CD4-positive, CD25-positive, alpha-beta regulatory T cell (primary cell): ENCODE data around the gene HOXD8. TPM values are rescaled to one million over a fixed set of nuclear protein-coding genes. Genes with fewer than 3 reads are reported as not detected.
A peak's percentile ranks its signal among the peaks of the same experiment; 100 is the strongest.

ENCODE experiments used
- ATAC-seq, 2 donors: fragments of 150-1000 bp; cut with Tn5 transposase; one replicate each; pipeline ENCODE4 v1.10.0; 2021; ENCODE audit warnings: low read depth in 2 of 2, moderate number of reproducible peaks in 2 of 2, moderate library complexity in 1 of 2
- DNase-seq, 3 donors: peaks; one replicate each; pipeline versions ENCODE4 v3.0.0 to v3.0.0-alpha.2; 2012 to 2022; ENCODE audit warnings: mixed read lengths in 1 of 3
- H3K27ac ChIP-seq: one replicate; pipeline ENCODE4 v1.7.0; 2013; ENCODE audit warnings: mild to moderate bottlenecking, low read length; ENCODE audit not compliant: insufficient read depth, poor library complexity, severe bottlenecking
- H3K27me3 ChIP-seq: one replicate; pipeline ENCODE4 v1.7.0; 2013; ENCODE audit warnings: low read length; ENCODE audit not compliant: control insufficient read depth, insufficient read depth
- H3K36me3 ChIP-seq: one replicate; pipeline ENCODE4 v1.7.0; 2013; ENCODE audit warnings: mild to moderate bottlenecking, low read length, moderate library complexity; ENCODE audit not compliant: control insufficient read depth, insufficient read depth
- H3K4me1 ChIP-seq: 2 replicates; pipeline ENCODE4 v1.7.0; 2013; ENCODE audit warnings: mild to moderate bottlenecking, low read length; ENCODE audit not compliant: insufficient read depth, control insufficient read depth, poor library complexity, severe bottlenecking
- H3K4me3 ChIP-seq: one replicate; pipeline ENCODE4 v1.7.0; 2013; ENCODE audit warnings: low read depth, mild to moderate bottlenecking, low read length, moderate library complexity
- H3K9me3 ChIP-seq, 2 experiments: 1 replicate in 1 of 2; 2 replicates in 1 of 2; pipeline ENCODE4 v1.7.0; 2013; ENCODE audit warnings: low read length in 2 of 2, mild to moderate bottlenecking in 1 of 2, moderate library complexity in 1 of 2; ENCODE audit not compliant: control insufficient read depth in 2 of 2
- H3K27ac Mint-ChIP-seq, 3 donors: one replicate each; pipeline ENCODE4 v1.8.0; 2020 to 2022; ENCODE audit warnings: mild to moderate bottlenecking in 3 of 3, mixed read lengths in 3 of 3, moderate library complexity in 2 of 3
- H3K27me3 Mint-ChIP-seq: one replicate; pipeline ENCODE4 v1.8.0; 2022; ENCODE audit warnings: mild to moderate bottlenecking, mixed read lengths
- H3K36me3 Mint-ChIP-seq: one replicate; pipeline ENCODE4 v1.8.0; 2020; ENCODE audit warnings: mixed read lengths
- H3K4me1 Mint-ChIP-seq, 4 donors: one replicate each; pipeline ENCODE4 v1.8.0; 2020 to 2022; ENCODE audit warnings: mixed read lengths in 4 of 4, mild to moderate bottlenecking in 1 of 4
- H3K4me3 Mint-ChIP-seq, 4 donors: one replicate each; pipeline ENCODE4 v1.8.0; 2020 to 2022; ENCODE audit warnings: mild to moderate bottlenecking in 4 of 4, mixed read lengths in 4 of 4, moderate library complexity in 3 of 4
- H3K9me3 Mint-ChIP-seq, 7 donors: one replicate each; pipeline ENCODE4 v1.8.0; 2020 to 2022; ENCODE audit warnings: mixed read lengths in 7 of 7, mild to moderate bottlenecking in 3 of 7, moderate library complexity in 2 of 7
- polyA plus RNA-seq, 4 donors: library from polyadenylated mRNA; unstranded; fragments of 300-500 nt; fragmentation: Illumina TruSeq; gene quantifications; one replicate each; pipeline ENCODE4 v1.2.3, GENCODE V29; 2021
- total RNA-seq: library from RNA; stranded (reverse); gene quantifications from one replicate; pipeline ENCODE4 v1.2.3, GENCODE V29; 2022

HOXD8 gene
- total and polyA plus RNA-seq, 5 donors from 2014 or later, result not detected

DNA sequence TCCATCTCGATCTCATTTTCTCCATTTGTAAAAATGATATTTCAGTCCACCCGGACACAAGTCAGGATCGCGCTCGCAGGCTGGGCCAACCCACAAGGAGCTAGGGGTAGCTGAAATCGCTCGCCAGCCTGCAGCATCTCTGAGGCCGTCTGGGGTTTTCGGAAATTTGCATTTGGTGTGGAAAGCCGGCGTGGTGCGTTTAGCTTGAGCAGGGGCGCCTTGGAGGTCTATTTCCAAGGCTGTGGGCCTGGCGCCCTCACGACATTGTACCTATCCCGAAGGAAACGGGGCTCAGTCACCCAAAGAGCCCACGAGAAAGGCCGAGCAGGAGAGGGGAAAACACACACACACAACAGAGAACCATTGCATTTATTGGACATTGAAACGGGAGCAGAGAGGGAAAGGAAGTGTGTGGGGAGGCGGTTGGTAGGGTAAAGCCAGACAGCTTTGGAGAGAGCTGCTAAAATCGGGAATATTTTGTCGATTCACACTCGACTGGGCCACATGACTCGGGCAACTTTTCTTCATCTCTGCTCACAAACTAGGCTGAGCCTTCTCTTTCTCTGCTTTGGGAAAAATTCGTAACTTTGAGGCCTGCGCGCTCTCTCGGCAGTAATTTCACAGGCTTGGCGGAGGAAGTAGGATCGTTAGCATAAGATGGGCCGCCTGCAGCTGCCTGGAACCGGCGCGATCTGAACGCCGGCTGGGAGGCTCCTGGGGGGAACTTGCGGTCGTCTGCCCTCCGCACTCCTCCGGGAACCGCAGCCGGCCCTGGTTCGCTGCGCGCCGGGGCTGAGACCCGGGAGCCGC lies 1.1 kb upstream of the HOXD8 start:
- Histone ChIP-seq H3K9me3 (peaks cover 4 to 7% of the 10 kb centered on the region in 2 experiments), H3K27me3 (peaks cover 57% of the 10 kb centered on the region), H3K4me1 (peaks cover 39% of the 10 kb centered on the region), H3K27ac (no peak overlapping the region), H3K4me3 (no peak overlapping the region), H3K36me3 (no peaks in the 10 kb centered on the region)
- ATAC-seq (no peak), DNase-seq (no peak)
- Mint-ChIP-seq H3K4me1 (peaks cover 11 to 48% (median 28%) of the 10 kb centered on the region in 4 donors), H3K27ac (peak overlapping the region in 2 of 3 donors; percentile 32 to 73), H3K36me3 (no peaks in the 10 kb centered on the region), H3K4me3 (peak overlapping the region in 3 of 4 donors; percentile 72 to 85 (median 74)), H3K9me3 (peaks cover 0 to 20% (median 2%) of the 10 kb centered on the region in 7 donors), H3K27me3 (peaks cover 88% of the 10 kb centered on the region)

DNA sequence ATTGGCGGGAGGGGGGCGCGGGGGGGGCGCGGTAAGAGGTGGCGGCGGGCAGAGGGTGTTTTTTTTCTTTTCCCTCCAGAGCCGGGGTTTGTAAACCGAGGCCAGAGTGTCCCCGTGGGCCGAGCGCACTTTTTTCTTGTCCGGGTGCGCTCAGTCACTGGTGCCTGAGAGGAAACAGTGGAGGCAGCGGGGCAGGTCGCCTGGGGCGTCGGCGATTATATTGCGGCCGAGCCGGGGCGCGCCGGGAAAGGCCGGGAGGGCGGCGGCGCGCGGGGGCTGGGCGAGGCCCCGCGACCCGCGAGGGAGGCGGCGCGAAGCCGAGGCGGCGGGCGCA lies 275 bp downstream of the HOXD8 start:
- ATAC-seq (peak in 1 of 2 donors; percentile 13), DNase-seq (no peak)
- peaks cover 62% of the 10 kb centered on the region for H3K27me3 ChIP-seq

DNA sequence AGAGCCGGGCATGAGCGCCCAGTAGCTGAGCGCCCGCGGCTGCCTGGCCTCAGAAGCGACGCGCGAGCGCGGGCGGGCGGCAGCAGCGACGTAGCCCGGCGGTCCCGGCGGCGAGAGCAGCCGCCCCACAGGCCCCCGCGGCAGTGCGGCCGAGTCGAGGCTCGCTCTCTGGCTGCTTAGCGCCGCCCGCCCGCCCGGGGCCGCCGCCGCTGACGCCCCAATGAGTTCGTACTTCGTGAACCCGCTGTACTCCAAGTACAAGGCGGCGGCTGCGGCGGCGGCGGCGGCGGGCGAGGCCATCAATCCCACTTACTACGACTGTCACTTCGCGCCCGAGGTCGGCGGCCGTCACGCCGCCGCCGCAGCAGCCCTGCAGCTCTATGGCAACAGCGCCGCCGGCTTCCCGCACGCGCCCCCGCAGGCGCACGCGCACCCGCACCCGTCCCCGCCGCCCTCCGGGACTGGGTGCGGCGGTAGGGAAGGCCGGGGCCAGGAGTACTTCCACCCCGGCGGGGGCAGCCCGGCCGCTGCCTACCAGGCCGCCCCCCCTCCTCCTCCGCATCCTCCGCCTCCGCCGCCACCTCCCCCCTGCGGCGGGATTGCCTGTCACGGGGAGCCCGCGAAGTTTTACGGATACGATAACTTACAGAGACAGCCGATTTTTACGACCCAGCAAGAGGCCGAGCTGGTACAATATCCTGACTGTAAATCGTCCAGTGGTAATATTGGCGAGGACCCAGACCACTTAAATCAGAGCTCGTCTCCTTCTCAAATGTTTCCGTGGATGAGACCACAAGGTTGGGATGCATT lies 847 bp downstream of the HOXD8 start:
- peak in 1 of 3 donors; percentile 10 for DNase-seq
- H3K27me3 ChIP-seq, result peaks cover 64% of the 10 kb centered on the region
- H3K27ac ChIP-seq, result no peak overlapping the region
- peak overlapping the region; percentile 69 to 84 (median 75) for H3K4me3 Mint-ChIP-seq
- H3K4me3 ChIP-seq, result peak overlapping the region; percentile 30
- peaks cover 88% of the 10 kb centered on the region for H3K27me3 Mint-ChIP-seq
- H3K36me3 ChIP-seq, result no peaks in the 10 kb centered on the region
- peaks cover 6 to 16% of the 10 kb centered on the region in 2 experiments for H3K9me3 ChIP-seq
- peaks cover 0 to 23% (median 2%) of the 10 kb centered on the region in 7 donors for H3K9me3 Mint-ChIP-seq
- H3K36me3 Mint-ChIP-seq, result no peaks in the 10 kb centered on the region
- peaks cover 11 to 43% (median 25%) of the 10 kb centered on the region in 4 donors for H3K4me1 Mint-ChIP-seq
- peak in 1 of 2 donors; percentile 23 for ATAC-seq
- peaks cover 39% of the 10 kb centered on the region for H3K4me1 ChIP-seq
- H3K27ac Mint-ChIP-seq, result peak overlapping the region in 1 of 3 donors; percentile 18

More for the DNA sequence above, 275 bp downstream of the HOXD8 start:
- Mint-ChIP-seq H3K4me3 (peak overlapping the region in 2 of 4 donors; percentile 33 to 71), H3K4me1 (peaks cover 11 to 42% (median 24%) of the 10 kb centered on the region in 4 donors), H3K9me3 (peaks cover 0 to 23% (median 2%) of the 10 kb centered on the region in 7 donors), H3K27me3 (peaks cover 88% of the 10 kb centered on the region), H3K36me3 (no peaks in the 10 kb centered on the region), H3K27ac (no peak overlapping the region)
- peaks cover 39% of the 10 kb centered on the region for H3K4me1 ChIP-seq
- H3K4me3 ChIP-seq, result no peak overlapping the region
- H3K27ac ChIP-seq, result no peak overlapping the region
- no peaks in the 10 kb centered on the region for H3K36me3 ChIP-seq
- H3K9me3 ChIP-seq, result peaks cover 6 to 16% of the 10 kb centered on the region in 2 experiments

DNA sequence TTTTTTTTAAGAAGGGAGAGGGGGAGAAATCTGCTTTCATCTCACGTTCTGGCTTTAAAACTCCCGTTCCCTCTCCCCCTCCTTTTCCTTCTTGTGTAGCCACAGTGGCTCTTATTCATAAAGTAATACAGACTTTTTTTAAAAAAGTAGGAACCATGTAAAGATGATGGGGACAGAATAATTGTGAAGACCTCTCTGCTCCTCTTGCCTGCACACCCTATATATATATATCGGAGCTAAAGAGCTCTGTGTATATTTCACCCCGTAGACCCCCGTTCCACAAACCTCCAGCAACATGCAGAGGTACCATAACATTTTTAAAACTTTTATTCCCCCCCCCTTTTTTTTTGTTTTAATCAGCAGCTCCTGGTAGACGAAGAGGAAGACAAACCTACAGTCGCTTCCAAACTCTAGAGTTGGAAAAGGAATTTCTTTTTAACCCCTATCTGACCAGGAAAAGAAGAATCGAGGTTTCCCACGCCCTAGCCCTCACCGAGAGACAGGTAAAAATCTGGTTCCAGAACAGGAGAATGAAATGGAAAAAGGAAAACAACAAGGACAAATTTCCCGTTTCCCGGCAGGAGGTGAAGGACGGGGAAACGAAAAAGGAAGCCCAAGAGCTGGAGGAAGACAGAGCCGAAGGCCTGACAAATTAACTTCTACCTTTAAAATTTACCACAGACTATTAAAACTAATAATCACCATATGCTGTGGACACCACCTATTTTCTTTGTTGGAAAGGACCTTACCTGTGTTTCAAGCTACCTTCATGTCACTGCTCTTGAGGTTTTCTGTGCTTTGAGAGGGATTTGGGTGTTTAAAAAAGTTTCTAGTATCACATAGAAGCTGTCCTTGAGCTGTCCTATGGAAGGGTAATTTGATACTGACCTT lies 1.7 kb downstream of the HOXD8 start:
- Histone ChIP-seq H3K4me3 (peak overlapping the region; percentile 30), H3K27ac (no peak overlapping the region), H3K9me3 (peaks cover 6 to 21% of the 10 kb centered on the region in 2 experiments), H3K36me3 (no peaks in the 10 kb centered on the region), H3K4me1 (peaks cover 44% of the 10 kb centered on the region), H3K27me3 (peaks cover 64% of the 10 kb centered on the region)
- ATAC-seq, result no peak
- H3K4me1 Mint-ChIP-seq, result peaks cover 11 to 52% (median 29%) of the 10 kb centered on the region in 4 donors
- no peak for DNase-seq
- H3K27ac Mint-ChIP-seq, result peak overlapping the region in 2 of 3 donors; percentile 18 to 83
- H3K4me3 Mint-ChIP-seq, result peak overlapping the region; percentile 69 to 84 (median 75)
- no peaks in the 10 kb centered on the region for H3K36me3 Mint-ChIP-seq
- peaks cover 0 to 21% (median 2%) of the 10 kb centered on the region in 7 donors for H3K9me3 Mint-ChIP-seq
- H3K27me3 Mint-ChIP-seq, result peaks cover 88% of the 10 kb centered on the region

GRCh38 chr2:176131848-176132158 lies 2.3 kb downstream of the HOXD8 start:
- Mint-ChIP-seq H3K4me1 (peaks cover 10 to 54% (median 28%) of the 10 kb centered on the region in 4 donors), H3K4me3 (peak overlapping the region in 3 of 4 donors; percentile 69 to 89 (median 83)), H3K27ac (peak overlapping the region in 1 of 3 donors; percentile 23), H3K36me3 (no peaks in the 10 kb centered on the region), H3K27me3 (peaks cover 85% of the 10 kb centered on the region), H3K9me3 (peaks cover 0 to 22% (median 2%) of the 10 kb centered on the region in 7 donors)
- DNase-seq, result no peak
- no peaks in the 10 kb centered on the region for H3K36me3 ChIP-seq
- H3K4me1 ChIP-seq, result peaks cover 50% of the 10 kb centered on the region
- peak overlapping the region; percentile 60 for H3K4me3 ChIP-seq
- no peak overlapping the region for H3K27ac ChIP-seq
- peaks cover 59% of the 10 kb centered on the region for H3K27me3 ChIP-seq
- peaks cover 6 to 21% of the 10 kb centered on the region in 2 experiments for H3K9me3 ChIP-seq
- no peak for ATAC-seq

GRCh38 chr2:176132205-176133171 lies 3.0 kb downstream of the HOXD8 start:
- Histone ChIP-seq H3K27me3 (peaks cover 59% of the 10 kb centered on the region), H3K36me3 (no peaks in the 10 kb centered on the region), H3K9me3 (peaks cover 6 to 21% of the 10 kb centered on the region in 2 experiments), H3K27ac (no peak overlapping the region), H3K4me3 (peak overlapping the region; percentile 60), H3K4me1 (peaks cover 55% of the 10 kb centered on the region)
- DNase-seq (peak in 1 of 3 donors; percentile 39), ATAC-seq (no peak)
- Mint-ChIP-seq H3K27ac (peak overlapping the region in 2 of 3 donors; percentile 14 to 23), H3K4me3 (peak overlapping the region; percentile 55 to 89 (median 85)), H3K27me3 (peaks cover 85% of the 10 kb centered on the region), H3K4me1 (peaks cover 5 to 59% (median 28%) of the 10 kb centered on the region in 4 donors), H3K36me3 (no peaks in the 10 kb centered on the region), H3K9me3 (peaks cover 0 to 25% (median 2%) of the 10 kb centered on the region in 7 donors)
